SK-N-SH treated with all-trans-retinoic acid at 6 μM for 48 hours (cell line): ENCODE measurements around the gene CCDC194.

ENCODE experiments used
- ARNTL ChIP-seq: fragments of 450-650 bp; formaldehyde crosslinking; IDR thresholded peaks from 2 replicates; pipeline ENCODE4 v1.5.0; 2020; ENCODE audit warnings: low read depth, mild to moderate bottlenecking, moderate library complexity, borderline replicate concordance
- ESRRG ChIP-seq: fragments of 250-450 bp; sonication (Bioruptor Pico); IDR thresholded peaks from 2 replicates; pipeline ENCODE4 v1.6.1; 2021; ENCODE audit warnings: mild to moderate bottlenecking
- PATZ1 ChIP-seq: fragments of 250-450 bp; sonication (Bioruptor Pico); IDR thresholded peaks from 2 replicates; pipeline ENCODE4 v1.8.0; 2020; ENCODE audit warnings: mild to moderate bottlenecking, moderate library complexity, borderline replicate concordance
- POU6F1 ChIP-seq: fragments of 250-450 bp; sonication (Bioruptor Pico); IDR thresholded peaks from 2 replicates; pipeline ENCODE4 v1.8.0; 2021; ENCODE audit warnings: low read depth, mild to moderate bottlenecking, moderate library complexity, borderline replicate concordance
- RARB ChIP-seq: fragments of 250-450 bp; sonication (Bioruptor Pico); IDR thresholded peaks from 2 replicates; pipeline ENCODE4 v1.8.0; 2021; ENCODE audit warnings: mild to moderate bottlenecking, moderate library complexity
- ZC3H10 ChIP-seq: fragments of 250-450 bp; sonication (Bioruptor Pico); IDR thresholded peaks from 2 replicates; pipeline ENCODE4 v1.5.1; 2021; ENCODE audit warnings: mild to moderate bottlenecking, moderate library complexity
- ZNF565 ChIP-seq: fragments of 450-650 bp; formaldehyde crosslinking; conservative IDR thresholded peaks from 2 replicates; pipeline ENCODE4 v1.5.0; 2020; ENCODE audit warnings: low read depth, mild to moderate bottlenecking, moderate library complexity
- ZNF70 ChIP-seq: fragments of 450-650 bp; formaldehyde crosslinking; IDR thresholded peaks from 2 replicates; pipeline ENCODE4 v1.5.0; 2020; ENCODE audit warnings: mild to moderate bottlenecking, moderate library complexity

- no peak for TF ChIP-seq ARNTL (CRISPR knock-in tag)
- TF ChIP-seq ZNF565 (CRISPR knock-in tag) = no peak
- TF ChIP-seq POU6F1 (CRISPR knock-in tag) = no peak
- no peak for TF ChIP-seq ZC3H10 (CRISPR knock-in tag)
- no peak for TF ChIP-seq ZNF70
- TF ChIP-seq PATZ1 (CRISPR knock-in tag) = no peak
- no peak for TF ChIP-seq ESRRG (CRISPR knock-in tag)
- TF ChIP-seq RARB (CRISPR knock-in tag) = no peak
Measured at GRCh38 chr19:17418710-17419109, 24.7 kb upstream of the CCDC194 start.
